K562 (cell line): ENCODE measurements around the gene CRCP. TPM values are rescaled to one million over a fixed set of nuclear protein-coding genes. Genes with fewer than 3 reads are reported as not detected.

ENCODE experiments used
- ATF7 ChIP-seq: fragments of 450-650 bp; IDR thresholded peaks from 2 replicates; pipeline ENCODE4 v1.7.1; 2014; ENCODE audit warnings: mild to moderate bottlenecking, moderate library complexity
- HIVEP1 ChIP-seq: fragments of 250-450 bp; sonication (Bioruptor Pico); IDR thresholded peaks from 2 replicates; pipeline ENCODE4 v1.4.0; 2020; ENCODE audit warnings: mild to moderate bottlenecking
- NELFE ChIP-seq: IDR thresholded peaks from 2 replicates; pipeline ENCODE4 v1.6.1; 2011; ENCODE audit warnings: mild to moderate bottlenecking; ENCODE audit not compliant: insufficient read depth, insufficient read length
- NFATC3 ChIP-seq: fragments of 450-650 bp; IDR thresholded peaks from 2 replicates; pipeline ENCODE4 v1.6.1; 2017; ENCODE audit warnings: mild to moderate bottlenecking
- ZNF134 ChIP-seq: fragments of 250-450 bp; sonication (Bioruptor Pico); conservative IDR thresholded peaks from 2 replicates; pipeline ENCODE4 v1.4.0; 2020
- polyA plus RNA-seq, 8 experiments: library from polyadenylated mRNA; depleted of rRNA in 4 of 8; stranded (reverse) in 5 of 8; unstranded in 3 of 8; fragments of >200 nt; fragmentation: Nextera tagmentation in 2 of 8; fragmentation: Illumina TruSeq in 1 of 8; extraction: Ambion mirVana in 2 of 8; extraction: Trizol in 1 of 8; gene quantifications; 2 replicates each; pipeline versions ENCODE4 v1.2.1 to v1.2.3, GENCODE V29; 2011 to 2014; ENCODE audit warnings: inconsistent platforms in 1 of 8, missing spikeins in 1 of 8
- total RNA-seq, 7 experiments: library from RNA; depleted of rRNA in 6 of 7; stranded (reverse); fragments of >200 nt in 6 of 7; fragmentation: Illumina TruSeq in 2 of 7; extraction: Trizol in 2 of 7; gene quantifications; 2 replicates each; pipeline versions ENCODE4 v1.2.1 to v1.2.3, GENCODE V29; 2011 to 2021; ENCODE audit warnings: low replicate concordance in 1 of 7
- TF ChIP-seq, protein P1 (sequence below): fragments of 200-600 bp; sonication (generic); IDR thresholded peaks from one replicate; pipeline ENCODE4 v1.6.1; 2012; ENCODE audit warnings: mild to moderate bottlenecking, low read depth, low read length, inconsistent platforms
- TF ChIP-seq, protein P2 (sequence below), 2 experiments: fragments of 450-650 bp; formaldehyde crosslinking in 1 of 2; IDR thresholded peaks; 2 replicates each; pipeline versions ENCODE4 v1.4.0 to v1.6.1; 2014 to 2020; ENCODE audit warnings: mild to moderate bottlenecking in 2 of 2, borderline replicate concordance in 1 of 2, low read depth in 1 of 2

The CRCP gene
- total and polyA plus RNA-seq, 9 of the 15 experiments (the other 6 are each of a cell fraction or from before 2014, with no cell fraction given): 22.1 to 58.3 (median 43.4) TPM

DNA sequence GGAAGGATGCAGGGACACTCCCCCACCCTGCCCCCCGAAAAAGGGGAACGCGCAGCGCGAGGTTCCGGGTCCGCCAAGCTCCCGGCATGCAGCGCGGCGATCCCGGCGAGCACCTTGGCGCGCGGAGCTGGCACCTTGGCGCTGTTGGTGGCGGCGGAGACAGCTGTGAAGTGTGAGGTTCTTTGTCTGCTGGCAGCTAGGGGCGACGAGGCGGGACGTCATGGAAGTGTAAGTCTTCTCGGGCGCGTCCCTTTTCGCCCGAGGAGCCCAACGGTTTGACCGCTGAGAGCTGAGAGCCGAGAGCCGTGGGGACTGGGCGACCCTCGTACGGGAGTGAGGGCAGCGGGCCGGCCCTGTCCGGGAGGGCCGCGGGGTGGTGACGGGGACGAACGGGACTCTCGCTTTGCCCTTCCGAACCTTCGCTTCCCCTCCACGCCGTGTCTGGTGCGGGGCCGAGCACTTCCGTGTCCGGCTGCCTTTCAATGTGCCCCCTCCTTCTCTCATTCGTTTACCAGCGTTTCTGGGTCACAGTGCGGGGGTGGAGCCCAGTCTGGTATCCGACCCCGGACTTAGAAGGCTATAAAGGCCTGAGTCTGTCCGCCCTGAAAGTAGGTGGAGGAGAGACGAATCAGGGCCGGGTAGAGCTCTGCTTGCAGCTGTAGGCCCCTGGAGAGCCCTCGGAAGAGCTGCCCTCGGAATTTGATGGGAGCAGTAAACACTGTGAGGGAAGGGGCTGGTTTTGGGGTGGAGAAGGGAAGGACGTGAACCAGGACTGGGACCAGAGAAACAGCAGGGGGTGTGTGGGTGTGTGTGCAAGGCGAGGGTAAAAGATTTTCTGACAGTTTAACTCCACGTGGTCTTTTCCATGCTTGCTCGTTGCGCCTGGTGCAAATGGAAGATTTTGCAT is at the start of gene CRCP (continued):
- TF ChIP-seq, protein P1, sequence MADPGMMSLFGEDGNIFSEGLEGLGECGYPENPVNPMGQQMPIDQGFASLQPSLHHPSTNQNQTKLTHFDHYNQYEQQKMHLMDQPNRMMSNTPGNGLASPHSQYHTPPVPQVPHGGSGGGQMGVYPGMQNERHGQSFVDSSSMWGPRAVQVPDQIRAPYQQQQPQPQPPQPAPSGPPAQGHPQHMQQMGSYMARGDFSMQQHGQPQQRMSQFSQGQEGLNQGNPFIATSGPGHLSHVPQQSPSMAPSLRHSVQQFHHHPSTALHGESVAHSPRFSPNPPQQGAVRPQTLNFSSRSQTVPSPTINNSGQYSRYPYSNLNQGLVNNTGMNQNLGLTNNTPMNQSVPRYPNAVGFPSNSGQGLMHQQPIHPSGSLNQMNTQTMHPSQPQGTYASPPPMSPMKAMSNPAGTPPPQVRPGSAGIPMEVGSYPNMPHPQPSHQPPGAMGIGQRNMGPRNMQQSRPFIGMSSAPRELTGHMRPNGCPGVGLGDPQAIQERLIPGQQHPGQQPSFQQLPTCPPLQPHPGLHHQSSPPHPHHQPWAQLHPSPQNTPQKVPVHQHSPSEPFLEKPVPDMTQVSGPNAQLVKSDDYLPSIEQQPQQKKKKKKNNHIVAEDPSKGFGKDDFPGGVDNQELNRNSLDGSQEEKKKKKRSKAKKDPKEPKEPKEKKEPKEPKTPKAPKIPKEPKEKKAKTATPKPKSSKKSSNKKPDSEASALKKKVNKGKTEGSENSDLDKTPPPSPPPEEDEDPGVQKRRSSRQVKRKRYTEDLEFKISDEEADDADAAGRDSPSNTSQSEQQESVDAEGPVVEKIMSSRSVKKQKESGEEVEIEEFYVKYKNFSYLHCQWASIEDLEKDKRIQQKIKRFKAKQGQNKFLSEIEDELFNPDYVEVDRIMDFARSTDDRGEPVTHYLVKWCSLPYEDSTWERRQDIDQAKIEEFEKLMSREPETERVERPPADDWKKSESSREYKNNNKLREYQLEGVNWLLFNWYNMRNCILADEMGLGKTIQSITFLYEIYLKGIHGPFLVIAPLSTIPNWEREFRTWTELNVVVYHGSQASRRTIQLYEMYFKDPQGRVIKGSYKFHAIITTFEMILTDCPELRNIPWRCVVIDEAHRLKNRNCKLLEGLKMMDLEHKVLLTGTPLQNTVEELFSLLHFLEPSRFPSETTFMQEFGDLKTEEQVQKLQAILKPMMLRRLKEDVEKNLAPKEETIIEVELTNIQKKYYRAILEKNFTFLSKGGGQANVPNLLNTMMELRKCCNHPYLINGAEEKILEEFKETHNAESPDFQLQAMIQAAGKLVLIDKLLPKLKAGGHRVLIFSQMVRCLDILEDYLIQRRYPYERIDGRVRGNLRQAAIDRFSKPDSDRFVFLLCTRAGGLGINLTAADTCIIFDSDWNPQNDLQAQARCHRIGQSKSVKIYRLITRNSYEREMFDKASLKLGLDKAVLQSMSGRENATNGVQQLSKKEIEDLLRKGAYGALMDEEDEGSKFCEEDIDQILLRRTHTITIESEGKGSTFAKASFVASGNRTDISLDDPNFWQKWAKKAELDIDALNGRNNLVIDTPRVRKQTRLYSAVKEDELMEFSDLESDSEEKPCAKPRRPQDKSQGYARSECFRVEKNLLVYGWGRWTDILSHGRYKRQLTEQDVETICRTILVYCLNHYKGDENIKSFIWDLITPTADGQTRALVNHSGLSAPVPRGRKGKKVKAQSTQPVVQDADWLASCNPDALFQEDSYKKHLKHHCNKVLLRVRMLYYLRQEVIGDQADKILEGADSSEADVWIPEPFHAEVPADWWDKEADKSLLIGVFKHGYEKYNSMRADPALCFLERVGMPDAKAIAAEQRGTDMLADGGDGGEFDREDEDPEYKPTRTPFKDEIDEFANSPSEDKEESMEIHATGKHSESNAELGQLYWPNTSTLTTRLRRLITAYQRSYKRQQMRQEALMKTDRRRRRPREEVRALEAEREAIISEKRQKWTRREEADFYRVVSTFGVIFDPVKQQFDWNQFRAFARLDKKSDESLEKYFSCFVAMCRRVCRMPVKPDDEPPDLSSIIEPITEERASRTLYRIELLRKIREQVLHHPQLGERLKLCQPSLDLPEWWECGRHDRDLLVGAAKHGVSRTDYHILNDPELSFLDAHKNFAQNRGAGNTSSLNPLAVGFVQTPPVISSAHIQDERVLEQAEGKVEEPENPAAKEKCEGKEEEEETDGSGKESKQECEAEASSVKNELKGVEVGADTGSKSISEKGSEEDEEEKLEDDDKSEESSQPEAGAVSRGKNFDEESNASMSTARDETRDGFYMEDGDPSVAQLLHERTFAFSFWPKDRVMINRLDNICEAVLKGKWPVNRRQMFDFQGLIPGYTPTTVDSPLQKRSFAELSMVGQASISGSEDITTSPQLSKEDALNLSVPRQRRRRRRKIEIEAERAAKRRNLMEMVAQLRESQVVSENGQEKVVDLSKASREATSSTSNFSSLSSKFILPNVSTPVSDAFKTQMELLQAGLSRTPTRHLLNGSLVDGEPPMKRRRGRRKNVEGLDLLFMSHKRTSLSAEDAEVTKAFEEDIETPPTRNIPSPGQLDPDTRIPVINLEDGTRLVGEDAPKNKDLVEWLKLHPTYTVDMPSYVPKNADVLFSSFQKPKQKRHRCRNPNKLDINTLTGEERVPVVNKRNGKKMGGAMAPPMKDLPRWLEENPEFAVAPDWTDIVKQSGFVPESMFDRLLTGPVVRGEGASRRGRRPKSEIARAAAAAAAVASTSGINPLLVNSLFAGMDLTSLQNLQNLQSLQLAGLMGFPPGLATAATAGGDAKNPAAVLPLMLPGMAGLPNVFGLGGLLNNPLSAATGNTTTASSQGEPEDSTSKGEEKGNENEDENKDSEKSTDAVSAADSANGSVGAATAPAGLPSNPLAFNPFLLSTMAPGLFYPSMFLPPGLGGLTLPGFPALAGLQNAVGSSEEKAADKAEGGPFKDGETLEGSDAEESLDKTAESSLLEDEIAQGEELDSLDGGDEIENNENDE: no peak
- TF ChIP-seq NFATC3 (no peak), NELFE (no peak), HIVEP1 (CRISPR knock-in tag) (no peak; the same call in 1 of the 2 replicates), ZNF134 (CRISPR knock-in tag) (no peak), ATF7 (peak; percentile 25; the same call in 1 of the 2 replicates)
- TF ChIP-seq, protein P2, sequence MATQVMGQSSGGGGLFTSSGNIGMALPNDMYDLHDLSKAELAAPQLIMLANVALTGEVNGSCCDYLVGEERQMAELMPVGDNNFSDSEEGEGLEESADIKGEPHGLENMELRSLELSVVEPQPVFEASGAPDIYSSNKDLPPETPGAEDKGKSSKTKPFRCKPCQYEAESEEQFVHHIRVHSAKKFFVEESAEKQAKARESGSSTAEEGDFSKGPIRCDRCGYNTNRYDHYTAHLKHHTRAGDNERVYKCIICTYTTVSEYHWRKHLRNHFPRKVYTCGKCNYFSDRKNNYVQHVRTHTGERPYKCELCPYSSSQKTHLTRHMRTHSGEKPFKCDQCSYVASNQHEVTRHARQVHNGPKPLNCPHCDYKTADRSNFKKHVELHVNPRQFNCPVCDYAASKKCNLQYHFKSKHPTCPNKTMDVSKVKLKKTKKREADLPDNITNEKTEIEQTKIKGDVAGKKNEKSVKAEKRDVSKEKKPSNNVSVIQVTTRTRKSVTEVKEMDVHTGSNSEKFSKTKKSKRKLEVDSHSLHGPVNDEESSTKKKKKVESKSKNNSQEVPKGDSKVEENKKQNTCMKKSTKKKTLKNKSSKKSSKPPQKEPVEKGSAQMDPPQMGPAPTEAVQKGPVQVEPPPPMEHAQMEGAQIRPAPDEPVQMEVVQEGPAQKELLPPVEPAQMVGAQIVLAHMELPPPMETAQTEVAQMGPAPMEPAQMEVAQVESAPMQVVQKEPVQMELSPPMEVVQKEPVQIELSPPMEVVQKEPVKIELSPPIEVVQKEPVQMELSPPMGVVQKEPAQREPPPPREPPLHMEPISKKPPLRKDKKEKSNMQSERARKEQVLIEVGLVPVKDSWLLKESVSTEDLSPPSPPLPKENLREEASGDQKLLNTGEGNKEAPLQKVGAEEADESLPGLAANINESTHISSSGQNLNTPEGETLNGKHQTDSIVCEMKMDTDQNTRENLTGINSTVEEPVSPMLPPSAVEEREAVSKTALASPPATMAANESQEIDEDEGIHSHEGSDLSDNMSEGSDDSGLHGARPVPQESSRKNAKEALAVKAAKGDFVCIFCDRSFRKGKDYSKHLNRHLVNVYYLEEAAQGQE (IDR thresholded peaks at IDR 0.05; ENCODE audit: borderline replicate concordance): peak; percentile 22; the same call in 1 of the 2 replicates
- TF ChIP-seq, protein P2 (CRISPR knock-in tag; IDR thresholded peaks at IDR 0.05; ENCODE audit: low read depth): peak; percentile 51; the same call in 1 of the 2 replicates
